Measurements from ENCODE around the gene POT1. TPM values are rescaled to one million over a fixed set of nuclear protein-coding genes. Genes with fewer than 3 reads are reported as not detected.

Gene POT1
- total and polyA plus RNA-seq, 2 experiments from 2014 or later: 12.0 to 40.4 TPM

- no peak for TF ChIP-seq POLR2AphosphoS5 (IDR thresholded peaks at IDR 0.05; ENCODE audit: low read depth)
- no peak for TF ChIP-seq EZH2 (IDR thresholded peaks at IDR 0.05; ENCODE audit: low read depth, unreplicated experiment)
- no peak for TF ChIP-seq JUNB (IDR thresholded peaks at IDR 0.05; ENCODE audit: unreplicated experiment)
- no peaks in the 10 kb centered on the region; the same call in 1 of the 2 replicates for H3K9me2 ChIP-seq (ENCODE audit: insufficient read depth)
- no peaks in the 10 kb centered on the region for H3K79me2 ChIP-seq (replicated peaks; ENCODE audit: insufficient read depth)
- H3K27me3 ChIP-seq (ENCODE audit: insufficient read depth): no peaks in the 10 kb centered on the region
- peaks cover 4% of the 10 kb centered on the region; the same call in 1 of the 2 replicates for H3K4me1 ChIP-seq (ENCODE audit: insufficient read depth)
- no peak overlapping the region for H3K4me2 ChIP-seq
- no peak overlapping the region for H3K4me3 Mint-ChIP-seq
- DNase-seq (ENCODE audit: low spot score): no peak
- H3K36me3 ChIP-seq (ENCODE audit: insufficient read depth): no peaks in the 10 kb centered on the region
- H3K4me1 Mint-ChIP-seq: peaks cover 3% of the 10 kb centered on the region
- H3K27ac Mint-ChIP-seq: no peak overlapping the region
- no peaks in the 10 kb centered on the region for H3K9me3 Mint-ChIP-seq
- no peaks in the 10 kb centered on the region for H4K20me1 ChIP-seq (replicated peaks; ENCODE audit: insufficient read depth)
- no peak overlapping the region for H3K27ac ChIP-seq (ENCODE audit: low read depth)
- peaks cover 1% of the 10 kb centered on the region for H3K27me3 Mint-ChIP-seq (ENCODE audit: insufficient read depth, low read depth, poor library complexity)
- H3K36me3 Mint-ChIP-seq (ENCODE audit: low read depth): no peaks in the 10 kb centered on the region
- H3F3A ChIP-seq (replicated peaks; ENCODE audit: low read depth): no peaks in the 10 kb centered on the region
- H2AFZ ChIP-seq: 0 out of 2 replicates have a peak overlapping the region, but pooled peaks have one; percentile 32
- no peak overlapping the region for H3K4me3 ChIP-seq
- ATAC-seq: no peak
Observed at GRCh38 chr7:124942399-124942798, 12.8 kb upstream of the POT1 start.

DNA sequence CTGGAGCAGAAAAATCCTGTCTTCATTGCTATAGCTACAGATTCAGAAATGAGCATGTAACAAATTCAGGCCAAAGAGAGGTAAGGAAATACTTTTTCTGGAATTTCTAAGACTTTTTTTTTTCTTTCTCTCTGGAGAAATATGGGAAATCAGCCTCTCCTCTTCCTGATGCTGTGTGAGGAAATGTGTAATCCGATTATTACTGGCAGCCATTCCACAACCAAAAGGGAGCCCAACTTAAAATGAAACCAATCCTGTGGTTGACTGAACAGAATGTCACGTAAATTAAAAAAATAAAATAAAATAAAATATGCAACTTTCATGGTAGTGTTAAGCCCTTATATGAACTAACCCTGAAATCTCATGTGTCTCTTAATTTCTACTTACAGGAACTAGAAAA lies 10.7 kb upstream of the POT1 start:
- H3K4me1 Mint-ChIP-seq: peaks cover 3% of the 10 kb centered on the region
- TF ChIP-seq EZH2 (IDR thresholded peaks at IDR 0.05; ENCODE audit: low read depth, unreplicated experiment) (no peak), ZNF114 (CRISPR knock-in tag; IDR thresholded peaks at IDR 0.05) (no peak)

DNA sequence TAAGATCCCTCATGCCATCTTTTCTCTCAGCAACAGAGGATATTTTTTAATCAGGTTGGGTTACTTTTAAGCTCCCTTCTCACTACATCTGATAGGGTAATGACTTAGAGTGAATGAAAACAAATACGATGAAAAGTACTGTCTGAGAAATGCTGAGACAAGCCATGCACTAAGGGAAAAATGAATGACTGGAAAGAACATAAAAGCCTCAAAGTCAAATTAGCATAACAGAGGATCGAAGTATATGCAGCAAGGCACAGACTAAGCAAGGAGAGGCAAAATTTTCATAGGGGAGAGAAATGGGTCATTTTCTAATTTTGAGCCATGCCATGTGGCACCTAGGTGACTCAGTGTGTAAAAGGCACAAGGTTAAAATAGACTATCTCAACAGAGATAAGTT lies 8.5 kb upstream of the POT1 start:
- H2AFZ ChIP-seq: no peak overlapping the region
- H3F3A ChIP-seq (replicated peaks; ENCODE audit: low read depth): no peaks in the 10 kb centered on the region
- H3K9me2 ChIP-seq (ENCODE audit: insufficient read depth): no peaks in the 10 kb centered on the region
- no peak overlapping the region for H3K27ac Mint-ChIP-seq
- H3K4me1 ChIP-seq (ENCODE audit: insufficient read depth): peaks cover 4% of the 10 kb centered on the region; the same call in 1 of the 2 replicates
- no peaks in the 10 kb centered on the region for H4K20me1 ChIP-seq (replicated peaks; ENCODE audit: insufficient read depth)
- no peaks in the 10 kb centered on the region for H3K36me3 ChIP-seq (ENCODE audit: insufficient read depth)
- H3K4me1 Mint-ChIP-seq: peaks cover 3% of the 10 kb centered on the region
- no peak overlapping the region for H3K27ac ChIP-seq (ENCODE audit: low read depth)
- DNase-seq (ENCODE audit: low spot score) (no peak), ATAC-seq (no peak)
- no peak overlapping the region for H3K4me2 ChIP-seq
- no peaks in the 10 kb centered on the region for H3K9me3 Mint-ChIP-seq
- no peak overlapping the region for H3K4me3 Mint-ChIP-seq
- no peaks in the 10 kb centered on the region for H3K36me3 Mint-ChIP-seq (ENCODE audit: low read depth)
- no peaks in the 10 kb centered on the region for H3K79me2 ChIP-seq (replicated peaks; ENCODE audit: insufficient read depth)
- H3K4me3 ChIP-seq: no peak overlapping the region
- H3K27me3 Mint-ChIP-seq (ENCODE audit: insufficient read depth, low read depth, poor library complexity): peaks cover 1% of the 10 kb centered on the region
- no peaks in the 10 kb centered on the region for H3K27me3 ChIP-seq (ENCODE audit: insufficient read depth)
- TF ChIP-seq, protein P1, sequence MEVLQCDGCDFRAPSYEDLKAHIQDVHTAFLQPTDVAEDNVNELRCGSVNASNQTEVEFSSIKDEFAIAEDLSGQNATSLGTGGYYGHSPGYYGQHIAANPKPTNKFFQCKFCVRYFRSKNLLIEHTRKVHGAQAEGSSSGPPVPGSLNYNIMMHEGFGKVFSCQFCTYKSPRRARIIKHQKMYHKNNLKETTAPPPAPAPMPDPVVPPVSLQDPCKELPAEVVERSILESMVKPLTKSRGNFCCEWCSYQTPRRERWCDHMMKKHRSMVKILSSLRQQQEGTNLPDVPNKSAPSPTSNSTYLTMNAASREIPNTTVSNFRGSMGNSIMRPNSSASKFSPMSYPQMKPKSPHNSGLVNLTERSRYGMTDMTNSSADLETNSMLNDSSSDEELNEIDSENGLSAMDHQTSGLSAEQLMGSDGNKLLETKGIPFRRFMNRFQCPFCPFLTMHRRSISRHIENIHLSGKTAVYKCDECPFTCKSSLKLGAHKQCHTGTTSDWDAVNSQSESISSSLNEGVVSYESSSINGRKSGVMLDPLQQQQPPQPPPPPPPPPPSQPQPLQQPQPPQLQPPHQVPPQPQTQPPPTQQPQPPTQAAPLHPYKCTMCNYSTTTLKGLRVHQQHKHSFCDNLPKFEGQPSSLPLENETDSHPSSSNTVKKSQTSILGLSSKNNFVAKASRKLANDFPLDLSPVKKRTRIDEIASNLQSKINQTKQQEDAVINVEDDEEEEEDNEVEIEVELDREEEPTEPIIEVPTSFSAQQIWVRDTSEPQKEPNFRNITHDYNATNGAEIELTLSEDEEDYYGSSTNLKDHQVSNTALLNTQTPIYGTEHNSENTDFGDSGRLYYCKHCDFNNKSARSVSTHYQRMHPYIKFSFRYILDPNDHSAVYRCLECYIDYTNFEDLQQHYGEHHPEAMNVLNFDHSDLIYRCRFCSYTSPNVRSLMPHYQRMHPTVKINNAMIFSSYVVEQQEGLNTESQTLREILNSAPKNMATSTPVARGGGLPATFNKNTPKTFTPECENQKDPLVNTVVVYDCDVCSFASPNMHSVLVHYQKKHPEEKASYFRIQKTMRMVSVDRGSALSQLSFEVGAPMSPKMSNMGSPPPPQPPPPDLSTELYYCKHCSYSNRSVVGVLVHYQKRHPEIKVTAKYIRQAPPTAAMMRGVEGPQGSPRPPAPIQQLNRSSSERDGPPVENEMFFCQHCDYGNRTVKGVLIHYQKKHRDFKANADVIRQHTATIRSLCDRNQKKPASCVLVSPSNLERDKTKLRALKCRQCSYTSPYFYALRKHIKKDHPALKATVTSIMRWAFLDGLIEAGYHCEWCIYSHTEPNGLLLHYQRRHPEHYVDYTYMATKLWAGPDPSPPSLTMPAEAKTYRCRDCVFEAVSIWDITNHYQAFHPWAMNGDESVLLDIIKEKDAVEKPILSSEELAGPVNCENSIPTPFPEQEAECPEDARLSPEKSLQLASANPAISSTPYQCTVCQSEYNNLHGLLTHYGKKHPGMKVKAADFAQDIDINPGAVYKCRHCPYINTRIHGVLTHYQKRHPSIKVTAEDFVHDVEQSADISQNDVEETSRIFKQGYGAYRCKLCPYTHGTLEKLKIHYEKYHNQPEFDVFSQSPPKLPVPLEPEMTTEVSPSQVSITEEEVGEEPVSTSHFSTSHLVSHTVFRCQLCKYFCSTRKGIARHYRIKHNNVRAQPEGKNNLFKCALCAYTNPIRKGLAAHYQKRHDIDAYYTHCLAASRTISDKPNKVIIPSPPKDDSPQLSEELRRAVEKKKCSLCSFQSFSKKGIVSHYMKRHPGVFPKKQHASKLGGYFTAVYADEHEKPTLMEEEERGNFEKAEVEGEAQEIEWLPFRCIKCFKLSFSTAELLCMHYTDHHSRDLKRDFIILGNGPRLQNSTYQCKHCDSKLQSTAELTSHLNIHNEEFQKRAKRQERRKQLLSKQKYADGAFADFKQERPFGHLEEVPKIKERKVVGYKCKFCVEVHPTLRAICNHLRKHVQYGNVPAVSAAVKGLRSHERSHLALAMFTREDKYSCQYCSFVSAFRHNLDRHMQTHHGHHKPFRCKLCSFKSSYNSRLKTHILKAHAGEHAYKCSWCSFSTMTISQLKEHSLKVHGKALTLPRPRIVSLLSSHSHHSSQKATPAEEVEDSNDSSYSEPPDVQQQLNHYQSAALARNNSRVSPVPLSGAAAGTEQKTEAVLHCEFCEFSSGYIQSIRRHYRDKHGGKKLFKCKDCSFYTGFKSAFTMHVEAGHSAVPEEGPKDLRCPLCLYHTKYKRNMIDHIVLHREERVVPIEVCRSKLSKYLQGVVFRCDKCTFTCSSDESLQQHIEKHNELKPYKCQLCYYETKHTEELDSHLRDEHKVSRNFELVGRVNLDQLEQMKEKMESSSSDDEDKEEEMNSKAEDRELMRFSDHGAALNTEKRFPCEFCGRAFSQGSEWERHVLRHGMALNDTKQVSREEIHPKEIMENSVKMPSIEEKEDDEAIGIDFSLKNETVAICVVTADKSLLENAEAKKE (CRISPR knock-in tag; IDR thresholded peaks at IDR 0.05): no peak
- TF ChIP-seq NANOG (IDR thresholded peaks at IDR 0.05; ENCODE audit: borderline replicate concordance): no peak
- TF ChIP-seq EZH2 (IDR thresholded peaks at IDR 0.05; ENCODE audit: low read depth, unreplicated experiment): no peak

More for the DNA sequence above, 10.7 kb upstream of the POT1 start:
- H3K4me1 ChIP-seq (ENCODE audit: insufficient read depth): peaks cover 4% of the 10 kb centered on the region; the same call in 1 of the 2 replicates
- Mint-ChIP-seq H3K27ac (no peak overlapping the region), H3K4me3 (no peak overlapping the region), H3K27me3 (ENCODE audit: insufficient read depth, low read depth, poor library complexity) (peaks cover 1% of the 10 kb centered on the region), H3K36me3 (ENCODE audit: low read depth) (no peaks in the 10 kb centered on the region), H3K9me3 (no peaks in the 10 kb centered on the region)
- DNase-seq (ENCODE audit: low spot score) (no peak), ATAC-seq (no peak)
- no peaks in the 10 kb centered on the region for H4K20me1 ChIP-seq (replicated peaks; ENCODE audit: insufficient read depth)
- H3K27ac ChIP-seq (ENCODE audit: low read depth): no peak overlapping the region
- no peaks in the 10 kb centered on the region for H3F3A ChIP-seq (replicated peaks; ENCODE audit: low read depth)
- no peaks in the 10 kb centered on the region for H3K79me2 ChIP-seq (replicated peaks; ENCODE audit: insufficient read depth)
- no peak overlapping the region for H2AFZ ChIP-seq
- H3K9me2 ChIP-seq (ENCODE audit: insufficient read depth): no peaks in the 10 kb centered on the region; the same call in 1 of the 2 replicates
- no peaks in the 10 kb centered on the region for H3K36me3 ChIP-seq (ENCODE audit: insufficient read depth)
- no peaks in the 10 kb centered on the region for H3K27me3 ChIP-seq (ENCODE audit: insufficient read depth)
- no peak overlapping the region for H3K4me2 ChIP-seq
- no peak overlapping the region for H3K4me3 ChIP-seq

All from GM23338 (cell line).